GM18498 (cell line): Measurements from ENCODE around the gene NUCB2.

ENCODE experiments used
- ATAC-seq: cut with Tn5 transposase; IDR thresholded peaks from one replicate; pipeline ENCODE4 v1.9.1; 2021; ENCODE audit warnings: mild to moderate bottlenecking, moderate library complexity; ENCODE audit not compliant: unreplicated experiment

The NUCB2 gene

DNA sequence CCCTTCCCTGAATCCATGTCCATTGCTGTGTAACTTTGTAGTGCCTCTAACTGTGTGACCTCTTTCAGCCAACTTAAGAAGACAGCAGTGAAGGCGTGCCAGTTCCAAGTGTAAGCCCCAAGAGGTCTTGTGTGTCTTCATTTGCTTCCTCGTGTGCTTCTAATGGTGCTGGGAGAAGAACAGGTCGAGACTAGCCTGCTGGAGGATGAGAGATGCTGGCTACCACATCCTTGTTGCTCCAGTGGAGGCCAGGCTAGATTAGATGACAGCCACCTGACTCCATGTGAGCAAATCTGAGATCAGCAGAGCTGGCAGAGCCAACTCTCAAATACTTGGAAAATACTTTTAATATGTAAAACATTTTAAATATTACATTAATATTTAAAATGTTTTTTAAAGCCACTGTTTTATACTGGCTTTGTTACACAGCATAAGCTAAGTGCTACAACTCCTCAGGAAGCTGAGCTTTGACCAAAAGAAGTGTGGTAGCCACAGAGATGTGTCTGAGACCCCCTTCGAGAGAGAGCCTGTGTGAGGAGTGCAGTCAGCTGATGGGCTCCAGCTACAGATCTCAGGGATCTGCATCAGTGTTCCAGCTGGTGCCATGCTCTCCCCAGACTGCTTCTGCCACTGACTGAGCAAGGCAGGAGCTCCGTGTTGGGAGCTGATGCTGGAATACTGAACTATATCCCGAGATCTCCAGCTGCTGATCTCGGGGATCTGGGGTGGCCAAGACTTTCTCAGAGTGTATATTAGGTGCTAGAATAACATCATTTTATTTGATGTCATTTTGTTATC lies 103.0 kb downstream of the NUCB2 start:
- ATAC-seq = no peak

DNA sequence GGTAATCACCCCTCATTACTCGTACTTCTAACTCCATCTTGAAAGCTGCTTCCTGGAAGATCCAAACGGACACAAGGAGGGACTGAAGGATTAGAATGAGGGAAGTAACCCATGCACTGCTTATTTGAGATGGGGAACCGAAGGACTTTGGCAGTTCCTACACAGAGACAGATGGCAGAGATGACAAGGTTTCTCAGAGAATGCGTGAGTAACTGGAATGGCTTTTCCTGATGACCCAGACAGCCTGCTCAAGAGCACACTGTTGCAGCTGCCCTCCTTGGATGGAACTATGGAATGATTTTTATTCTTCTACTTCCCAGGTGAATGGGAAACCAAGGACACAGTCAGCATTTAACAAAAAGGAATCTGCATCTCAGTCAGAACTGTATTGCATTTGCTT lies 104.6 kb downstream of the NUCB2 start:
- ATAC-seq = no peak
